Activated naive CD4-positive, alpha-beta T cell treated with anti-CD3 and anti-CD28 coated beads, Interleukin-2, amount 50 U/mL, for 16 hours (primary cell): ENCODE results near the gene RRAS2.
"Not testable (repeated sequence)": the region's sequence is repeated elsewhere in the genome, so short reads cannot be mapped to it uniquely, and the experiment has no call there.

Experiments
- DNase-seq: peaks from one replicate; pipeline ENCODE4 v3.0.0-alpha.2; 2020

The RRAS2 gene

GRCh38 chr11:14253421-14253820, 105.6 kb downstream of the RRAS2 start:
- DNase-seq: no peak

- not testable (repeated sequence) for DNase-seq
Measured at GRCh38 chr11:14252501-14252900, 106.5 kb downstream of the RRAS2 start.

GRCh38 chr11:14251754-14252153, 107.2 kb downstream of the RRAS2 start:
- DNase-seq: no peak

GRCh38 chr11:14249121-14249963, 109.6 kb downstream of the RRAS2 start:
- peak; percentile 66 for DNase-seq

GRCh38 chr11:14248580-14248981, 110.4 kb downstream of the RRAS2 start:
- no peak for DNase-seq

GRCh38 chr11:14245444-14245843, 113.5 kb downstream of the RRAS2 start:
- DNase-seq: no peak

DNA sequence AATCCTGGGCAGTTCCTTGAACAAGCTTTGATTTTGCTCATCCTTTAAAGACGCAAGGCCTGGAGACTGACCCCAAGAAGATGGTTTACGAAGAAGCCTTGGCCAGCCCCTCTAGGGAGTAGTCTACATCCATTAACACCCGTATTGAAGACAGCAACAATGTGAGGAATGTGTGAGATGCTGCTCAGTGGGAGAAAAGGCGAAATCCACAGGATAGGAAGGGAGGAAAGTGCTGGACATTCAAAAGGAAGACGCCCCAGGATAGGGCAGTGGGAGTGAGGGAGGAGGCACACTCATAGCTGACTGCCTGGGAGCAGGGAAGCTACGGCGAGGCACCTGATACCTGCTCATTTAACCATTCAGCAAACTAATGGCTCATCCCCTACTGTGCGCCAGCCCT, 114.1 kb downstream of the RRAS2 start:
- DNase-seq: no peak

- DNase-seq: no peak
Measured at GRCh38 chr11:14242733-14243132, 116.2 kb downstream of the RRAS2 start.

- DNase-seq: no peak
Measured at GRCh38 chr11:14242187-14242586, 116.8 kb downstream of the RRAS2 start.

- no peak for DNase-seq
Measured at GRCh38 chr11:14240951-14241350, 118.0 kb downstream of the RRAS2 start.

DNA sequence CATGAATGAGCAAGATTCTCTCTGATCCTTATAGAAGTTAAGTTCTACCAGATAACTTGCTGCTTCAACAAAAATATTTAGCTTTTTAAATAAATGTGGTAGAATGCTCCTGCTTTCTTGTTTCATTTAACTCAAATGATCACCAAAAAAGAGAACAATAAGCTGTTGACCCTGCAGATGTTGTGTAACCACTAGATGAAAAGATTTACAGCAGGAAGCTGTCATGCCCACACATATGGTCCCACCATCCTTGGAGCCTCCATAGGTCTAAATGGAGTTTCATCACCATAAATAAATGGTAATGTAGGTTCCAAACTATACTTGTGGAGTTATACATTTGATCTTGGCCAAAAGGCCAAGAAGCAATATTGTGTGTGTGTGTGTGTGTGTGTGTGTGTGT, 118.8 kb downstream of the RRAS2 start:
- no peak for DNase-seq

DNA sequence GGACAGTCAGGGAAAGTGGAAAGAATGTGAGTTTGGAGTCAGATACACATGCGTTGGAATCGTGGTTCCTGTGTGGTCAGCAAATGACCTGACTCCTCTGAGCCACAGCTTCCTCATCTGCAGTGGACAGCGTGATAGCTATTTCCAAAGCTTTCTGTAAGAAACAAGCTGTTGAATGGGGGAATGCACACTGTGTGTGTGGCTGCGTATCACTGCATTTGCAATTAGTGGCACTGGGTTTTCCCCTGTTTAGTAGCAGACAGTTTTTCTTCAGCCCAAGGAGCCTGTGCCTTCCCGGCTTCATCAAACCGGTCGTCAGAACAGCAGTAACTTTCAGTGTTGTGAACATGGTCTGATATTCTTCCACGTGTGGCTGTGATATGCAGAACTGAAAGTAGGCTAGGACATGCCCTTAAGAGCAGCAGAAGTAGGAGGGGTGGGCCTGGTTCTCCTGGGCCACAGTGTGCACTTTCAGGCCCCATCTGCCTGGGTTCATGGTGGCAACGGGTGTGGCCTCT, 121.5 kb downstream of the RRAS2 start:
- no peak for DNase-seq

GRCh38 chr11:14235701-14236100, 123.3 kb downstream of the RRAS2 start:
- DNase-seq: no peak

GRCh38 chr11:14234446-14234845, 124.5 kb downstream of the RRAS2 start:
- DNase-seq: no peak

DNA sequence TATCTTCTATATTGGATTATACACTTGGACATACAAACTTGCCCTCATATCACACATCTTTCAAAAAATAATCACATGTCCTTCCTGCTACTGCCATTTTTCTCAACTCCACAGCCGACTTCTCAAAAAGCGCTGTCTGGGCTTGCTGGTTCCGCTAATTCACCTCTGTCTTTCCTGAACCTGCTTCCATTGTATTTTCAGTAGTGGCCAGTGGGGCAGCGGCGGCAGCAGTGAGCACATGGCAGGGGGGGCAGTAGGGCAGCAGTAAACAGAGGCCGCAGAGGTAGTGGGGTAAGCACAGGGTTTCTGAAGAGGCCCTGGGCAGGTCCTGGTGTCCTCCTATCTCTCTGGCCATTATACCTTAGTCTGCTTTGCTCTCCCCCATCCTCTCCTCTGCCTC, 126.3 kb downstream of the RRAS2 start:
- DNase-seq: no peak

GRCh38 chr11:14230407-14230806, 128.6 kb downstream of the RRAS2 start:
- no peak for DNase-seq

- no peak for DNase-seq
Measured at GRCh38 chr11:14229472-14229871, 129.5 kb downstream of the RRAS2 start.

GRCh38 chr11:14228356-14228755, 130.6 kb downstream of the RRAS2 start:
- DNase-seq: no peak
